Ectodermal cell (in vitro differentiated cells): Measurements from ENCODE around the gene DHX30.

Experiments
- H3K27ac ChIP-seq: 2 replicates; pipeline ENCODE4 v1.7.0; 2013; ENCODE audit warnings: mild to moderate bottlenecking, low read depth, low read length; ENCODE audit not compliant: insufficient read depth, poor library complexity, severe bottlenecking
- H3K27me3 ChIP-seq: 2 replicates; pipeline ENCODE4 v1.7.0; 2013; ENCODE audit warnings: mild to moderate bottlenecking, low read length; ENCODE audit not compliant: insufficient read depth, control insufficient read depth, poor library complexity, severe bottlenecking
- H3K36me3 ChIP-seq: one replicate; pipeline ENCODE4 v1.7.0; 2013; ENCODE audit warnings: low read length; ENCODE audit not compliant: control insufficient read depth, insufficient read depth
- H3K4me1 ChIP-seq: one replicate; pipeline ENCODE4 v1.7.0; 2013; ENCODE audit warnings: low read length; ENCODE audit not compliant: control insufficient read depth, insufficient read depth
- H3K4me3 ChIP-seq: 2 replicates; pipeline ENCODE4 v1.7.0; 2013; ENCODE audit warnings: low read depth, low read length, control low read depth; ENCODE audit not compliant: insufficient read depth
- H3K9me3 ChIP-seq: 2 replicates; pipeline ENCODE4 v1.7.0; 2013; ENCODE audit warnings: mild to moderate bottlenecking, low read length, moderate library complexity; ENCODE audit not compliant: control insufficient read depth
- whole genome bisulfite sequencing, 2 experiments: methylation state at CpG; one replicate each; pipeline ENCODE4 v1.1.7; 2013; ENCODE audit warnings: missing lambda C conversion rate in 2 of 2; 5-methylcytosine and 5-hydroxymethylcytosine counted together

The DHX30 gene

GRCh38 chr3:47895241-47895640 lies 92.3 kb downstream of the DHX30 start:
- Histone ChIP-seq H3K4me3 (no peak overlapping the region), H3K36me3 (no peaks in the 10 kb centered on the region), H3K4me1 (peaks cover 35% of the 10 kb centered on the region), H3K27ac (no peak overlapping the region), H3K27me3 (no peaks in the 10 kb centered on the region), H3K9me3 (no peaks in the 10 kb centered on the region)
- WGBS, 2 experiments: 93 to 96% methylated on average over 3 of the region's 3 CpGs

GRCh38 chr3:47896736-47897135 lies 93.8 kb downstream of the DHX30 start:
- H3K4me1 ChIP-seq: peaks cover 24% of the 10 kb centered on the region
- H3K36me3 ChIP-seq: no peaks in the 10 kb centered on the region
- H3K27me3 ChIP-seq: no peaks in the 10 kb centered on the region
- H3K27ac ChIP-seq: no peak overlapping the region
- H3K4me3 ChIP-seq: no peak overlapping the region
- WGBS, 2 experiments: 95 to 96% methylated on average over 3 of the region's 3 CpGs
- no peaks in the 10 kb centered on the region for H3K9me3 ChIP-seq

GRCh38 chr3:47897954-47898353 lies 95.0 kb downstream of the DHX30 start:
- H3K9me3 ChIP-seq: no peaks in the 10 kb centered on the region
- 92 to 93% methylated on average over 3 of the region's 3 CpGs for WGBS, 2 experiments
- H3K27me3 ChIP-seq: no peaks in the 10 kb centered on the region
- H3K27ac ChIP-seq: no peak overlapping the region
- peaks cover 12% of the 10 kb centered on the region for H3K4me1 ChIP-seq
- H3K36me3 ChIP-seq: no peaks in the 10 kb centered on the region
- no peak overlapping the region for H3K4me3 ChIP-seq

GRCh38 chr3:47899495-47900108 lies 96.7 kb downstream of the DHX30 start:
- H3K27me3 ChIP-seq: no peaks in the 10 kb centered on the region
- H3K4me1 ChIP-seq: no peaks in the 10 kb centered on the region
- H3K9me3 ChIP-seq: no peaks in the 10 kb centered on the region
- no peaks in the 10 kb centered on the region for H3K36me3 ChIP-seq
- H3K4me3 ChIP-seq: no peak overlapping the region
- no peak overlapping the region for H3K27ac ChIP-seq
- 94% methylated on average over 3 of the region's 3 CpGs for WGBS, 2 experiments
